ENCODE results near the gene SMG1.

SMG1 gene

GRCh38 chr16:18800775-18801144 lies 125.4 kb downstream of the SMG1 start:
- peaks cover 48% of the 10 kb centered on the region for H3F3A ChIP-seq (ENCODE audit: control insufficient read depth, insufficient read depth)
- no peaks in the 10 kb centered on the region for H3K9me2 ChIP-seq (replicated peaks; ENCODE audit: control insufficient read depth, low read length)
- H3K4me1 ChIP-seq (ENCODE audit: control insufficient read depth, low read length): peaks cover 49% of the 10 kb centered on the region
- no peaks in the 10 kb centered on the region for H3K9me3 ChIP-seq (ENCODE audit: control insufficient read depth, insufficient read depth, low read length)
- H3K27ac ChIP-seq (ENCODE audit: low read depth, low read length): peak overlapping the region; percentile 78
- H3K4me3 ChIP-seq (ENCODE audit: low read length): peak overlapping the region; percentile 94
- H3K79me2 ChIP-seq (ENCODE audit: control insufficient read depth, low read length): peaks cover 69% of the 10 kb centered on the region
- H3K4me2 ChIP-seq (ENCODE audit: low read length): peak overlapping the region; percentile 81
- H3K27me3 ChIP-seq (ENCODE audit: control insufficient read depth, low read length): no peaks in the 10 kb centered on the region
- TF ChIP-seq EZH2phosphoT487 (IDR thresholded peaks at IDR 0.05; ENCODE audit: borderline replicate concordance, low read length) (no peak), CTCF (IDR thresholded peaks at IDR 0.05; ENCODE audit: low read depth, low read length, poor library complexity, severe bottlenecking) (no peak)
- peaks cover 72% of the 10 kb centered on the region for H3K36me3 ChIP-seq (ENCODE audit: control insufficient read depth, low read length)
- peaks cover 22% of the 10 kb centered on the region for H4K20me1 ChIP-seq (ENCODE audit: control insufficient read depth, insufficient read depth, low read depth, low read length)

GRCh38 chr16:18800293-18800692 lies 125.9 kb downstream of the SMG1 start:
- no peaks in the 10 kb centered on the region for H3K9me3 ChIP-seq (ENCODE audit: control insufficient read depth, insufficient read depth, low read length)
- peak overlapping the region; percentile 78 for H3K27ac ChIP-seq (ENCODE audit: low read depth, low read length)
- H3K79me2 ChIP-seq (ENCODE audit: control insufficient read depth, low read length): peaks cover 67% of the 10 kb centered on the region
- peaks cover 44% of the 10 kb centered on the region for H3K4me1 ChIP-seq (ENCODE audit: control insufficient read depth, low read length)
- H3K4me3 ChIP-seq (ENCODE audit: low read length): peak overlapping the region; percentile 94
- peak overlapping the region; percentile 81 for H3K4me2 ChIP-seq (ENCODE audit: low read length)
- peaks cover 22% of the 10 kb centered on the region for H4K20me1 ChIP-seq (ENCODE audit: control insufficient read depth, insufficient read depth, low read depth, low read length)
- no peak for TF ChIP-seq CTCF (IDR thresholded peaks at IDR 0.05; ENCODE audit: low read depth, low read length, poor library complexity, severe bottlenecking)
- no peak for TF ChIP-seq EZH2phosphoT487 (IDR thresholded peaks at IDR 0.05; ENCODE audit: borderline replicate concordance, low read length)
- peaks cover 48% of the 10 kb centered on the region for H3F3A ChIP-seq (ENCODE audit: control insufficient read depth, insufficient read depth)
- peaks cover 72% of the 10 kb centered on the region for H3K36me3 ChIP-seq (ENCODE audit: control insufficient read depth, low read length)
- H3K27me3 ChIP-seq (ENCODE audit: control insufficient read depth, low read length): no peaks in the 10 kb centered on the region
- H3K9me2 ChIP-seq (replicated peaks; ENCODE audit: control insufficient read depth, low read length): no peaks in the 10 kb centered on the region

GRCh38 chr16:18799500-18799899 lies 126.7 kb downstream of the SMG1 start:
- no peaks in the 10 kb centered on the region for H3K9me3 ChIP-seq (ENCODE audit: control insufficient read depth, insufficient read depth, low read length)
- H3K27ac ChIP-seq (ENCODE audit: low read depth, low read length): no peak overlapping the region
- peaks cover 48% of the 10 kb centered on the region for H3F3A ChIP-seq (ENCODE audit: control insufficient read depth, insufficient read depth)

More at GRCh38 chr16:18799500-18799899, 126.7 kb downstream of the SMG1 start:
- H3K4me3 ChIP-seq (ENCODE audit: low read length): peak overlapping the region; percentile 94
- no peaks in the 10 kb centered on the region for H3K9me2 ChIP-seq (replicated peaks; ENCODE audit: control insufficient read depth, low read length)
- H4K20me1 ChIP-seq (ENCODE audit: control insufficient read depth, insufficient read depth, low read depth, low read length): peaks cover 22% of the 10 kb centered on the region
- peaks cover 63% of the 10 kb centered on the region for H3K79me2 ChIP-seq (ENCODE audit: control insufficient read depth, low read length)
- peaks cover 72% of the 10 kb centered on the region for H3K36me3 ChIP-seq (ENCODE audit: control insufficient read depth, low read length)
- TF ChIP-seq CTCF (IDR thresholded peaks at IDR 0.05; ENCODE audit: low read depth, low read length, poor library complexity, severe bottlenecking): no peak
- TF ChIP-seq EZH2phosphoT487 (IDR thresholded peaks at IDR 0.05; ENCODE audit: borderline replicate concordance, low read length): no peak
- peak overlapping the region; percentile 81 for H3K4me2 ChIP-seq (ENCODE audit: low read length)
- peaks cover 36% of the 10 kb centered on the region for H3K4me1 ChIP-seq (ENCODE audit: control insufficient read depth, low read length)
- no peaks in the 10 kb centered on the region for H3K27me3 ChIP-seq (ENCODE audit: control insufficient read depth, low read length)

All from DOHH2 (cell line).